ENCODE results near the gene FAM163A.
"Not testable (repeated sequence)": the region's sequence is repeated elsewhere in the genome, so short reads cannot be mapped to it uniquely, and the experiment has no call there.

Gene FAM163A

DNA sequence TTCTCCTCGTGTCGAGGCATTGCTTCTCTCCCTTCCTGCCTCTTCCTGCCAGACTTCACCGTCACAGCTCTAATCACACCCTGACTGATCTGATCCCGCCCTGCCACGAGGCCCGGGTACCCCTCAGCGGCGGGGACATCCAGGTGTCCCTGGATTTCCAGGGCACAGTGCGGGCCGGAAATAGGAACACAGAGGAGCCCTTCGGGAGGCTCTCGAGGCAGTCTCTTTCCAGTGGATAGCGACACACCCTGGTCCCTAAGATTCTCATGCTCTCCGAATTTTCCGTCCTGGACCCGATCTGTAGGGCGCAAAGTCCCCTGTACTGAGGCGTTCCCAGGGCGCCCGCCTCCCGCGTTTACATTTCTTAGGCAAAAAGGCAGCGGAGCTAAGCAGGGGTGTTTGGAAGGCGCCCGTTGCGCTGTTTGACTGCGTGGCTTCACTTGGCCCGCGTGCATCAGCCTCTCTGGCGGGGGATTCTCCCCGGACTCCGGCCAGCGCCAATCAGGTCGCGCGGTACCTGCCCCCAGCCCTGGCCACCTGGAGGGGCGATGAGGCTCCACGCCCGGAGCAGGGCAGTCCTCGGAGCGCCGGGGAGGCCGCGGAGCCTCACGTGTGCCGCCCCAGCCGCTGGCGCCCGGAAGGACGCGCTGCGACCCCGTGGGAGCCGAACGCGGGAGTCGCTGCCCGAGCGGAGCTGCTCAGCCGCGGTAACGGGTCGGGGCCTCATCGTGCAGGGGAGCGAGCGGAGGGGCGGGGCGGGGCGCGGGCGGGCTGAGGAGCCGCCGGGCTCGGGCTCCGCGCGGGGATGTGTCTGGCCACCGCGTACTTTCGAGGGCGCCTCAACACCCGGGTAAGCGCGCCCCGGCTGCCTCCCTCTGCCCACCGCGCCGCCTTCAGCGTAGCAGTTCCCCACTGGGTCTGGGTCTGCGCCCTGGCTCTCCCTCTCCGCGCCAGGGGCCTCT, at the start of gene FAM163A:
Gene FAM163A (plus strand): TSS at position 575 of the 962 bp plus-strand sequence. CDS start 69,807 bp downstream, outside the sequence.
- no peak within 1 kb of the TSS for H3K9ac ChIP-seq (ENCODE audit: low read length)
- peaks cover 17% of the 10 kb centered on the region for H3K27me3 ChIP-seq (ENCODE audit: control insufficient read depth, insufficient read depth, low read length)
- H3K4me1 ChIP-seq (ENCODE audit: control insufficient read depth, insufficient read depth, low read length) = no peaks in the 10 kb centered on the region
- H3K4me3 ChIP-seq (ENCODE audit: low read length) = peak within 1 kb of the TSS; percentile 38
- no peak within 1 kb of the TSS for H3K27ac ChIP-seq (ENCODE audit: low read depth, low read length)
- no peaks in the 10 kb centered on the region for H3K36me3 ChIP-seq (ENCODE audit: control insufficient read depth, insufficient read depth, low read length)

DNA sequence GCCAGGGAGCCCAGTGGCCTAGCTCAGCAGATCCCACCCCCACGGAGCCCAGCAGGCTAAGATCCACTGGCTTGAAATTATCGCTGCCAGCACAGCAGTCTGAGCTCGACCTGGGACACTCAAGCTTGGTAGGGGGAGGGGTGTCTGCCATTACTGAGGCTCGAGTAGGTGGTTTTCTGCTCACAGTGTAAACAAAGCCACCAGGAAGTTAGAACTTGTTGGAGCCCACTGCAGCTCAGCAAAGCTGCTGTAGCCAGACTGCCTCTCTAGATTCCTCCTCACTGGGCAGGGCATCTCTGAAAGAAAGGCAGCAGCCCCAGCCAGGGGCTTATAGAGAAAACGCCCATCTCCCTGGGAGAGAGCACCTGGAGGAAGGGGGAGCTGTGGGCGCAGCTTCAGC, 48.6 kb upstream of the FAM163A start:
- H3K9ac ChIP-seq (ENCODE audit: low read length); H3K4me1 ChIP-seq (ENCODE audit: control insufficient read depth, insufficient read depth, low read length); H3K27ac ChIP-seq (ENCODE audit: low read depth, low read length); H3K36me3 ChIP-seq (ENCODE audit: control insufficient read depth, insufficient read depth, low read length); H3K27me3 ChIP-seq (ENCODE audit: control insufficient read depth, insufficient read depth, low read length); H3K4me3 ChIP-seq (ENCODE audit: low read length): not testable (repeated sequence)

DNA sequence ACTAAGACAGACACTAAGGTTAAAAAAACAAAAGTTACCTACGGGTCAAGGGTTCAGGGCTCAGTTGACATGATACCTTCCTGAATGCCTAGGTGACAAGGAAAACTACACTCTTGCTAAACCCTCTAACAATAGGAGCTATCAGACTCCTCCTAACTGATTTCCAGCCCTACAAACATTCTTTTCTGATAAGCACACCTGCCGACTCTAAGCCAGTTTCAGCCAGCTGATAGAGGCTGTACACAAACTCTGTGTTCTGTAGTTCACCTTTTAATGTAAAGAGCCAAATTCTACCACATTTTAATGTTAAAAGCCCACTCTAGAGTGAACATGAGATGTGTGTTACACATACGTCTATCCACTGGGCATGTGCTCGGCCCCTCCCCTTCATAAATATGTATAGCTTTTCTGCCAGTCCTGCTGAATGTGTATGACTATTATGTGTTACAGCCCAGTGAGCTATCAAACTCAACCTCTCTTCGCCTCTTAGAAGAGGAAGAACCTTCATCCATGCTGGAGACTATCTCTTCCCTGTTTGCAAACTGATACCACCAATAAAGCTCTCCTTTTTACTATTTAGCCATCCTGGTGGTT, 40.0 kb upstream of the FAM163A start:
- Histone ChIP-seq H3K27ac (ENCODE audit: low read depth, low read length) (no peak overlapping the region), H3K4me3 (ENCODE audit: low read length) (no peak overlapping the region), H3K36me3 (ENCODE audit: control insufficient read depth, insufficient read depth, low read length) (no peaks in the 10 kb centered on the region), H3K4me1 (ENCODE audit: control insufficient read depth, insufficient read depth, low read length) (no peaks in the 10 kb centered on the region), H3K27me3 (ENCODE audit: control insufficient read depth, insufficient read depth, low read length) (no peaks in the 10 kb centered on the region), H3K9ac (ENCODE audit: low read length) (no peak overlapping the region)

DNA sequence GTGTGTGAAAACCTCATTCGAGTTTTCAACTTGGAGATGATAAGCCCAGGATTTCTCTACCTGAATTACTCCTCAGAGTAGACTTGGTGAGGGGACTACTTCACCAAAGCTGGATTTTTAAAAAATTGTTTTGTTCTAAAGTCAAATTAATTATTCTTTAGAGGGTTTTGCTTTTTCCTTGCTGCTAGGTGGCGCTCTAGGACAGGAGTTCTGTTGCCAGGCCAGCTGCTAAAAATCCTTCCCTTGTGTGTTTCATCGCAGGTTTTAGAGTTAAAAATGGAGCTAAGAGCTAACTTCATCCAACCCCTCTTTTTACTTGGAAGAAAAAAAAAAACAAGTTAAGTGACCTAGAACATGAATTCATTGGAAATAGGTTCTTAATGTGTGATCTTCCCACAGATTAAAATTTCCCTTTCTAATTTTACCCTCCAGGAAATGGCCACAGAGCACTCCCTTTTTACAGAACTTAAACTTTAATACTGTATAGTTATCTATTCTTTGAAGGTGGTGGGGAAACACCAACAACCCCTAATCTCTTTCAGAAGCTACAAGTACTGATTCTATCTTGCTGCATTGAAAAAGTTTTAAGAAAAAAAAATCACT, 36.7 kb upstream of the FAM163A start:
- no peaks in the 10 kb centered on the region for H3K36me3 ChIP-seq (ENCODE audit: control insufficient read depth, insufficient read depth, low read length)
- H3K27me3 ChIP-seq (ENCODE audit: control insufficient read depth, insufficient read depth, low read length) = no peaks in the 10 kb centered on the region
- H3K9ac ChIP-seq (ENCODE audit: low read length) = no peak overlapping the region
- peaks cover 8% of the 10 kb centered on the region for H3K4me1 ChIP-seq (ENCODE audit: control insufficient read depth, insufficient read depth, low read length)
- H3K4me3 ChIP-seq (ENCODE audit: low read length) = no peak overlapping the region
- no peak overlapping the region for H3K27ac ChIP-seq (ENCODE audit: low read depth, low read length)

DNA sequence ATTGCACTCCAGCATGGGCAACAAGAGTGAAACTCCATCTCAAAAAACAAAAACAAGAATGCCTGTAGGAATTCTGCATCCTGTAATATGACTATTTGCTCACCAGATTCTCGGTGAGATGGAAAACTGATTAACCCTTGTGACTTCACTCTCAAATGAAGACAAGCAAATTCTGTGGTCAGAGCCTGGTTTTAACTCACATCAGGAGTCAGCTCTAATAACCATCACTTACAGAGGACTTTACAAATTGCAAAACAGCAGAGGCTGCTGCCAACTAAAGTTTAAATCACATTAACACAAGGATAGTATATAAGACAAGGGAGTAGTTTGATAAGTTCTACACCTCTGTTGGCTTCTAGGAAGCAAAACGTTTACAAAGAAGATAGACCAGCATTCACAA, 35.7 kb upstream of the FAM163A start:
- H3K9ac ChIP-seq (ENCODE audit: low read length) = no peak overlapping the region

DNA sequence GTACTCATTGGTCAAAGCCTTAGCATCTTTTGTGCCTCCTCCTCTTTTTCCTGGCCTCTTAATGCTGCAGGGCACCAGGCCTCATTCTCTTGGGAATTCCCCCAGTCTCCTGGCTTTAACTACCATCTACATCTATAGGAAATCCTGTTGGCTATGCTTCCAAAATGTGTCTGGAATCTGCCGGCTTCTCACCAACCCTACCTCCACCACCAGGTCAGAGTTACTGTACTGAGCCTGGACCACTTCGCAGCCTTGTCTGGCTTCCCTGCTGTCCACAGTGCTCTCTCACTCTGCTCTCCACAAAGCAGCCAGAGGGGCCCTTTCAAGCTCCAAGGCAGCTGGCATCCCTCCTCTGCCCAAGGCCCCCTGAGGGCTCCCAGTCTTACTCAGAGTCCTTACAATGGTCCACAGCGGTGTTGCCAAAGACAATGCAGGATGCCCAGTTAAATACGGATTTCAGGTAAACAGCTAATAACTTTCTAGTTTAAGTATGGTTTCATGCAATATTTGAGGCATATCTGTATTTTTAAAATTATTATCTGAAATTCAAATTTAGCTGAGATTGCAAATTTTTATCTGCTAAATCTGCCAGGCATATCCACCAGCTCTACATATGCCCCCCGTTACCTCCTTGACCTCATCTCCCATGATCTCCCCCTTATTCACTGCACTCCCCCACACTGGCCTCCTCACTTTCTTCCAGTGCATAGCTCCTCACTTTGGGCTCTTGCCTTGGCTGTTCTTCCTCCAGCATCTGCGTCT, 34.5 kb upstream of the FAM163A start:
- no peak overlapping the region for H3K4me3 ChIP-seq (ENCODE audit: low read length)
- H3K27ac ChIP-seq (ENCODE audit: low read depth, low read length) = no peak overlapping the region
- H3K36me3 ChIP-seq (ENCODE audit: control insufficient read depth, insufficient read depth, low read length) = no peaks in the 10 kb centered on the region
- H3K27me3 ChIP-seq (ENCODE audit: control insufficient read depth, insufficient read depth, low read length) = no peaks in the 10 kb centered on the region
- peaks cover 8% of the 10 kb centered on the region for H3K4me1 ChIP-seq (ENCODE audit: control insufficient read depth, insufficient read depth, low read length)
- no peak overlapping the region for H3K9ac ChIP-seq (ENCODE audit: low read length)

More for the DNA sequence above, 35.7 kb upstream of the FAM163A start:
- H3K27me3 ChIP-seq (ENCODE audit: control insufficient read depth, insufficient read depth, low read length) = no peaks in the 10 kb centered on the region
- H3K4me3 ChIP-seq (ENCODE audit: low read length) = no peak overlapping the region
- no peak overlapping the region for H3K27ac ChIP-seq (ENCODE audit: low read depth, low read length)
- H3K36me3 ChIP-seq (ENCODE audit: control insufficient read depth, insufficient read depth, low read length) = no peaks in the 10 kb centered on the region
- H3K4me1 ChIP-seq (ENCODE audit: control insufficient read depth, insufficient read depth, low read length) = peaks cover 8% of the 10 kb centered on the region

DNA sequence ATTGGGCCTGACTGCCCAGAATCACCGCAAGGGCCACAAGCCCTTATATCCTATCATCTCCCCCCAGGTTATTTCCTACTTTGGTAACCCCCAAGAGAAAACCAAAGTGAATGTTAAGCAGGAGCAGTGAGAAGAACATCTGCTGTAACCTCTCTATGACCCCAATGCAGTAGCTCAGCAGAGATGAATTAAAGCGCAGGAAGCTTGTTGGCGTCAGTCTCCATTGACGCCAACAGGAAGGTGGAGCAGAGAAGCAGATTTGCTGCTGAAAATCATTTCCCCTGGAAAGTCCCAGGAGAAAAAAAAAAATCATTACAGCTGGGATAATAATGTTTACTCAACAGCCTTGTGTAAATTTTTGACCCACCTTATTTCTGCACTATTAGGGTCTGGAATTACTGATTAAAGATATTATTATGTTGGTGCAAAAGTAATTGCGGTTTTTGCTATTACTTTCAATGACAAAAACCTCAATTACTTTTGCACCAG, 33.2 kb upstream of the FAM163A start:
- no peak overlapping the region for H3K27ac ChIP-seq (ENCODE audit: low read depth, low read length)
- H3K36me3 ChIP-seq (ENCODE audit: control insufficient read depth, insufficient read depth, low read length) = no peaks in the 10 kb centered on the region
- H3K4me3 ChIP-seq (ENCODE audit: low read length) = no peak overlapping the region
- H3K27me3 ChIP-seq (ENCODE audit: control insufficient read depth, insufficient read depth, low read length) = no peaks in the 10 kb centered on the region
- no peak overlapping the region for H3K9ac ChIP-seq (ENCODE audit: low read length)
- H3K4me1 ChIP-seq (ENCODE audit: control insufficient read depth, insufficient read depth, low read length) = peaks cover 8% of the 10 kb centered on the region

DNA sequence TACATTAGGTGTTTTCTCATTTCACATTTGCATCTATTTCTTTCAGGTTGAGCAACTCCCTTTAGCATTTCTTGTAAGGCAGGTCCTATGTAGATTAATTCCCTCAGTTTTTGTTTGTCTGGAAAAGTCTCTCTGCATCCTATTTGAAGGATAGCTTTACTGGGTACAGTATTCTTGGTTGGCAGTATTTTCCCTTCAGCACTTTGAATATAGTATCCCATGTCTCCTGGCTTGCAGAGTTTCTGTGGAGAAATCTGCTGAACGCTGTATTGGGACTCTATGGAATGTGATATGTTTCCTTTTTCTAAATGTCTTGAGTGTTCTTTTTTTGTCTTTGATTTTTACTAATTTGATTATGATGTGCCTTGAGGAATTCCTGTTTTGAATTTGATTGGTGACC, 28.9 kb upstream of the FAM163A start:
- H3K4me1 ChIP-seq (ENCODE audit: control insufficient read depth, insufficient read depth, low read length) = peaks cover 8% of the 10 kb centered on the region
- no peak overlapping the region for H3K4me3 ChIP-seq (ENCODE audit: low read length)
- H3K36me3 ChIP-seq (ENCODE audit: control insufficient read depth, insufficient read depth, low read length) = no peaks in the 10 kb centered on the region
- no peak overlapping the region for H3K27ac ChIP-seq (ENCODE audit: low read depth, low read length)
- no peak overlapping the region for H3K9ac ChIP-seq (ENCODE audit: low read length)
- no peaks in the 10 kb centered on the region for H3K27me3 ChIP-seq (ENCODE audit: control insufficient read depth, insufficient read depth, low read length)

DNA sequence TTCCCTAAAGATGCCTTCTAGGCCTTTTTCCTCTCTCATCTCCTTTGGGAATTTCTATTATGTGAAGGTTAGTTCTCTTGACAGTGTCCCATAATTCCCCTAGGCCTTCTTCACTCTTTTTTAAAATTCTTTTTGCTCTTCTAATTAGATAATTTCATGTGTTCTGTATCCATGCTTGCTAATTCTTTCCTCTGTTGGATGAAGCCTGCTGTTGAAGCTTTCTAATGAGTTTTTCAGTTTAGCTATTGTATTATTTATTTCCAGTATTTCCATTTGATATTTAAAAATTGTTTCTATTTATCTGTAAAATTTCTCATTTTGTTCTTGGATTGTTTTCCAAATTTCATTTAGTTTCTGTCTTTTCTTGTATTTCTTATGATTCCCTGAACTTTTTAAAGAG, 28.5 kb upstream of the FAM163A start:
- Histone ChIP-seq H3K27ac (ENCODE audit: low read depth, low read length) (no peak overlapping the region), H3K4me3 (ENCODE audit: low read length) (no peak overlapping the region), H3K9ac (ENCODE audit: low read length) (no peak overlapping the region), H3K36me3 (ENCODE audit: control insufficient read depth, insufficient read depth, low read length) (no peaks in the 10 kb centered on the region), H3K4me1 (ENCODE audit: control insufficient read depth, insufficient read depth, low read length) (peaks cover 5% of the 10 kb centered on the region), H3K27me3 (ENCODE audit: control insufficient read depth, insufficient read depth, low read length) (no peaks in the 10 kb centered on the region)

DNA sequence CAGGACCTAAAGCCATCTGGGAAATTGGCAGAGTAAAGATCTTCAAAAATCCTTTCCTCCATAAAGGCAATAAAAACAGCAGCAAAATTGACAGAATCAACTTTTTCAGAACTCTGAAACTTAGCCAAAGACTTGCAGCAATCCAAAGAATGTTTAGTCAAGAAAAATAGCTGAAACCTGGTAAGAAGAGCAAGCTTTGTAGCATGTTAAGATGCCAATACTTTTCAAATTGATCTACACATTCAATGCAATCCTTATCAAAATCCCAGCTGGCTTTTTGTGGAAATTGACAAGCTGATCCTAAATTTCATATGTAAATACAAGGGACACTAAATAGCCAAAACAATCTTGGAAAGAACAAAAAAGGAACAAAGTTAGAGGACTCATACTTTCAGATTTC, 23.8 kb upstream of the FAM163A start:
- Histone ChIP-seq H3K36me3 (ENCODE audit: control insufficient read depth, insufficient read depth, low read length) (no peaks in the 10 kb centered on the region), H3K9ac (ENCODE audit: low read length) (no peak overlapping the region), H3K4me1 (ENCODE audit: control insufficient read depth, insufficient read depth, low read length) (no peaks in the 10 kb centered on the region), H3K4me3 (ENCODE audit: low read length) (no peak overlapping the region), H3K27ac (ENCODE audit: low read depth, low read length) (no peak overlapping the region), H3K27me3 (ENCODE audit: control insufficient read depth, insufficient read depth, low read length) (no peaks in the 10 kb centered on the region)

DNA sequence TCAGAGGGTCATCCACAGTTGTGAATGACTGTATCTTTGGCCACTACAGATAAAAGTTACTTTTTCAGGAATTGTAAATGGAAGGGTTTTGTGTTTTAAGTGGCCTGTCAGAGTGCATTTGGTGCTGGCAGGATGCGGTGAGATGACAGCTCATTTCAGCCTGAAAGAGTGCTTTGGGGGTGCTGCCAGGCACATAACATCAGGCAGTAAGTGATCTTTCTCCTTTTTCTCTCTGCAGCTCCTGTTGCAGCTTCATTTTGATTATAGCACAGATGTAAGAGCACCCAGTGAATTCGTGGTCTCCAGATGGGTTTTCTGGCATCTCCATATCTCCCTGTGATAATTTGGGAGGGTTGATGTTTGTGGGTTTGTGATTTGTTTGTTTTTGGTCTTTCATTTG, 14.8 kb upstream of the FAM163A start:
- Histone ChIP-seq H3K9ac (ENCODE audit: low read length) (no peak overlapping the region), H3K27ac (ENCODE audit: low read depth, low read length) (no peak overlapping the region), H3K36me3 (ENCODE audit: control insufficient read depth, insufficient read depth, low read length) (no peaks in the 10 kb centered on the region), H3K4me3 (ENCODE audit: low read length) (no peak overlapping the region), H3K27me3 (ENCODE audit: control insufficient read depth, insufficient read depth, low read length) (no peaks in the 10 kb centered on the region), H3K4me1 (ENCODE audit: control insufficient read depth, insufficient read depth, low read length) (no peaks in the 10 kb centered on the region)

DNA sequence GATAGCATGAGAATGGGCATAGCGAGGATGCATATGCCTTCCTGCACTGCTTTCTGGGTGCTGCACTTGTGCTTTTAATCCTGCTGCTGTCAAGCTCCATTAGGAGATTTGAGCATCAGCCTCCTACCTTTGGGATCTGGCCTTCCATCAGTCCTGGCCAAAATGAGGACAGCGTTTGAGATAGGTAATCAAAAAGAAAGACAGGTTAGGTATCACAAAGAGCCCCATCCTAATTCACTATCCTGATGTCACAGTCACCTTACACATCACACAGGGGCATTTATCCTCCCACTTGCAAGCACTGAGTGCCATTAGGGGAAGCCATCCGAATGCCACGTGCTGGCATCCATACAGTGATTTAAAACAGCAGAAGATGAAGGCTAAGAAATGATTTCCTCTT, 13.2 kb upstream of the FAM163A start:
- H3K27ac ChIP-seq (ENCODE audit: low read depth, low read length) = no peak overlapping the region
- no peaks in the 10 kb centered on the region for H3K36me3 ChIP-seq (ENCODE audit: control insufficient read depth, insufficient read depth, low read length)
- H3K4me1 ChIP-seq (ENCODE audit: control insufficient read depth, insufficient read depth, low read length) = no peaks in the 10 kb centered on the region
- H3K27me3 ChIP-seq (ENCODE audit: control insufficient read depth, insufficient read depth, low read length) = no peaks in the 10 kb centered on the region
- H3K9ac ChIP-seq (ENCODE audit: low read length) = no peak overlapping the region
- no peak overlapping the region for H3K4me3 ChIP-seq (ENCODE audit: low read length)
